ENCODE data around the gene UBP1. TPM values are rescaled to one million over a fixed set of nuclear protein-coding genes. Genes with fewer than 3 reads are reported as not detected.

Gene UBP1
- total and polyA plus RNA-seq, 2 donors (not counting 1 experiment from before 2014, with no cell fraction given) = 50.7 to 75.4 TPM

GRCh38 chr3:33360136-33360825 lies 79.9 kb downstream of the UBP1 start:
- DNase-seq = no peak
- Mint-ChIP-seq H3K27ac (no peak overlapping the region), H3K4me3 (no peak overlapping the region), H3K27me3 (peaks cover 16% of the 10 kb centered on the region), H3K4me1 (no peaks in the 10 kb centered on the region), H3K9me3 (ENCODE audit: insufficient read depth) (no peaks in the 10 kb centered on the region)
- CTCF ChIA-PET = interaction anchor here (1.0 to 1.1 kb wide), 2 partner anchors 12 to 229 kb away, joined by 3 to 5 read pairs; no protein-coding TSS in a partner anchor
- Histone ChIP-seq H3K27me3 (replicated peaks in 1 of 4; ENCODE audit: control extremely low read depth in 1 of 4, control insufficient read depth in 3 of 4, insufficient read depth in 4 of 4, low read length in 3 of 4) (no peaks in the 10 kb centered on the region), H3K4me2 (replicated peaks; ENCODE audit: low read depth, low read length, poor library complexity, severe bottlenecking) (no peak overlapping the region), H3K36me3 (replicated peaks in 1 of 2; ENCODE audit: control extremely low read depth in 1 of 2, control insufficient read depth in 1 of 2, extremely low read depth in 1 of 2, insufficient read depth in 2 of 2, low read length in 1 of 2) (no peaks in the 10 kb centered on the region), H3K27ac (ENCODE audit: low read length in 2 of 2) (no peak overlapping the region), H3K4me3 (ENCODE audit: control extremely low read depth in 1 of 5, extremely low read depth in 1 of 5, insufficient read depth in 1 of 5, low read depth in 2 of 5, low read length in 4 of 5) (no peak overlapping the region), H3K79me2 (ENCODE audit: control insufficient read depth, insufficient read depth, low read length) (no peaks in the 10 kb centered on the region), H3K9ac (ENCODE audit: low read length) (no peak overlapping the region), H3K9me3 (ENCODE audit: control extremely low read depth in 1 of 3, control insufficient read depth in 2 of 3, insufficient read depth in 1 of 3, low read length in 2 of 3) (no peaks in the 10 kb centered on the region), H4K20me1 (ENCODE audit: control insufficient read depth, insufficient read depth, low read length, poor library complexity, severe bottlenecking) (no peaks in the 10 kb centered on the region), H2AFZ (ENCODE audit: insufficient read depth, low read depth, low read length, poor library complexity, severe bottlenecking) (no peak overlapping the region), H3K4me1 (ENCODE audit: control insufficient read depth in 2 of 2, insufficient read depth in 2 of 2, low read length in 2 of 2) (no peaks in the 10 kb centered on the region)
- intact Hi-C loops (cut with micrococcal nuclease) = no loop called here
- no peak for ATAC-seq (ENCODE audit: low read depth)
- TF ChIP-seq CTCF (IDR thresholded peaks at IDR 0.05) = no peak
- no peak for TF ChIP-seq EZH2 (IDR thresholded peaks at IDR 0.05; ENCODE audit: borderline replicate concordance, insufficient read depth, low read depth, low read length, poor library complexity, severe bottlenecking)
- no CpG with 5 or more reads among the region's 1 CpG for WGBS (ENCODE audit: insufficient coverage)
- POLR2A ChIA-PET = no interaction called here

GRCh38 chr3:33358172-33358781 lies 81.9 kb downstream of the UBP1 start:
- Histone ChIP-seq H3K4me2 (replicated peaks; ENCODE audit: low read depth, low read length, poor library complexity, severe bottlenecking) (no peak overlapping the region), H3K9ac (ENCODE audit: low read length) (no peak overlapping the region), H3K27me3 (replicated peaks in 1 of 4; ENCODE audit: control extremely low read depth in 1 of 4, control insufficient read depth in 3 of 4, insufficient read depth in 4 of 4, low read length in 3 of 4) (no peaks in the 10 kb centered on the region), H2AFZ (ENCODE audit: insufficient read depth, low read depth, low read length, poor library complexity, severe bottlenecking) (no peak overlapping the region), H3K4me3 (ENCODE audit: control extremely low read depth in 1 of 5, extremely low read depth in 1 of 5, insufficient read depth in 1 of 5, low read depth in 2 of 5, low read length in 4 of 5) (no peak overlapping the region), H4K20me1 (ENCODE audit: control insufficient read depth, insufficient read depth, low read length, poor library complexity, severe bottlenecking) (no peaks in the 10 kb centered on the region), H3K79me2 (ENCODE audit: control insufficient read depth, insufficient read depth, low read length) (no peaks in the 10 kb centered on the region), H3K27ac (ENCODE audit: low read length in 2 of 2) (no peak overlapping the region), H3K9me3 (ENCODE audit: control extremely low read depth in 1 of 3, control insufficient read depth in 2 of 3, insufficient read depth in 1 of 3, low read length in 2 of 3) (no peaks in the 10 kb centered on the region), H3K4me1 (ENCODE audit: control insufficient read depth in 2 of 2, insufficient read depth in 2 of 2, low read length in 2 of 2) (no peaks in the 10 kb centered on the region), H3K36me3 (replicated peaks in 1 of 2; ENCODE audit: control extremely low read depth in 1 of 2, control insufficient read depth in 1 of 2, extremely low read depth in 1 of 2, insufficient read depth in 2 of 2, low read length in 1 of 2) (no peaks in the 10 kb centered on the region)
- WGBS (ENCODE audit: insufficient coverage) = 98% methylated on average over 4 of the region's 4 CpGs
- intact Hi-C loops (cut with micrococcal nuclease) = no loop called here
- DNase-seq (no peak), ATAC-seq (ENCODE audit: low read depth) (no peak)
- H3K4me1 Mint-ChIP-seq = no peaks in the 10 kb centered on the region
- ChIA-PET CTCF (interaction anchor here (0.7 to 1.2 kb wide), 2 partner anchors 14 to 226 kb away, joined by 3 to 7 read pairs; no protein-coding TSS in a partner anchor), POLR2A (no interaction called here)
- H3K27ac Mint-ChIP-seq = no peak overlapping the region
- no peak overlapping the region for H3K4me3 Mint-ChIP-seq
- no peaks in the 10 kb centered on the region for H3K9me3 Mint-ChIP-seq (ENCODE audit: insufficient read depth)
- H3K27me3 Mint-ChIP-seq = peaks cover 16% of the 10 kb centered on the region
- no peak for TF ChIP-seq EZH2 (IDR thresholded peaks at IDR 0.05; ENCODE audit: borderline replicate concordance, insufficient read depth, low read depth, low read length, poor library complexity, severe bottlenecking)
